A204.1 (cell line): ENCODE results near the gene LTB.
"Not testable (repeated sequence)": the region's sequence is repeated elsewhere in the genome, so short reads cannot be mapped to it uniquely, and the experiment has no call there.

ENCODE experiments used
- FAIRE-seq: peaks from 2 replicates; lab custom pipeline; 2012; peaks lifted over from hg19 to GRCh38; lab: Jason Lieb, UNC

The LTB gene

GRCh38 chr6:31575335-31575901 lies 6.8 kb downstream of the LTB start, which contains the start of gene TNF:
TNF (plus strand) TSS chr6:31575565; CDS start chr6:31575742, 177 bp downstream.
- FAIRE-seq: no peak

GRCh38 chr6:31574106-31575061 lies 7.8 kb downstream of the LTB start:
- FAIRE-seq: no peak

GRCh38 chr6:31573239-31574105 lies 8.8 kb downstream of the LTB start:
- no peak for FAIRE-seq

- FAIRE-seq: no peak
Measured at GRCh38 chr6:31572041-31572911, 9.9 kb downstream of the LTB start, which contains the start of gene LTA. LTA (plus strand) TSS chr6:31572289; CDS start chr6:31572743, 454 bp downstream.

GRCh38 chr6:31569861-31570536 lies 12.2 kb downstream of the LTB start:
- FAIRE-seq: no peak

- FAIRE-seq: no peak
Measured at GRCh38 chr6:31568537-31568961, 13.7 kb downstream of the LTB start.

- no peak for FAIRE-seq
Measured at GRCh38 chr6:31567531-31568370, 14.5 kb downstream of the LTB start.

GRCh38 chr6:31560697-31561058 lies 21.5 kb downstream of the LTB start:
- FAIRE-seq: no peak

GRCh38 chr6:31559958-31560696 lies 22.1 kb downstream of the LTB start:
- no peak for FAIRE-seq

GRCh38 chr6:31559606-31559957 lies 22.6 kb downstream of the LTB start:
- FAIRE-seq: no peak

- FAIRE-seq: no peak
Measured at GRCh38 chr6:31558631-31559500, 23.4 kb downstream of the LTB start.

- FAIRE-seq: no peak
Measured at GRCh38 chr6:31558318-31558625, 24.0 kb downstream of the LTB start.

GRCh38 chr6:31557443-31558317 lies 24.5 kb downstream of the LTB start:
- FAIRE-seq: no peak

GRCh38 chr6:31556307-31556706 lies 25.9 kb downstream of the LTB start:
- no peak for FAIRE-seq

GRCh38 chr6:31551371-31551770 lies 30.9 kb downstream of the LTB start:
- not testable (repeated sequence) for FAIRE-seq

- no peak for FAIRE-seq
Measured at GRCh38 chr6:31548544-31548873, 33.7 kb downstream of the LTB start.

GRCh38 chr6:31547727-31548543 lies 34.3 kb downstream of the LTB start:
- no peak for FAIRE-seq
